Stomach (tissue), 4 donors: ENCODE results near the gene PFKL.

ENCODE experiments used
- POLR2AphosphoS5 ChIP-seq, 3 donors: sonication (generic); formaldehyde crosslinking; IDR thresholded peaks; one replicate each; pipeline ENCODE4 v1.6.1; 2016; ENCODE audit warnings: antibody characterized with exemption in 3 of 3
- TF ChIP-seq, protein P1 (sequence below), 7 experiments: fragments of 450-650 bp in 4 of 7; fragments of 200-600 bp in 3 of 7; sonication (generic) in 3 of 7; IDR thresholded peaks; one replicate each; pipeline ENCODE4 v1.5.1; 2016 to 2019; ENCODE audit warnings: antibody characterized with exemption in 7 of 7, control low read depth in 2 of 7, mild to moderate bottlenecking in 1 of 7

DNA sequence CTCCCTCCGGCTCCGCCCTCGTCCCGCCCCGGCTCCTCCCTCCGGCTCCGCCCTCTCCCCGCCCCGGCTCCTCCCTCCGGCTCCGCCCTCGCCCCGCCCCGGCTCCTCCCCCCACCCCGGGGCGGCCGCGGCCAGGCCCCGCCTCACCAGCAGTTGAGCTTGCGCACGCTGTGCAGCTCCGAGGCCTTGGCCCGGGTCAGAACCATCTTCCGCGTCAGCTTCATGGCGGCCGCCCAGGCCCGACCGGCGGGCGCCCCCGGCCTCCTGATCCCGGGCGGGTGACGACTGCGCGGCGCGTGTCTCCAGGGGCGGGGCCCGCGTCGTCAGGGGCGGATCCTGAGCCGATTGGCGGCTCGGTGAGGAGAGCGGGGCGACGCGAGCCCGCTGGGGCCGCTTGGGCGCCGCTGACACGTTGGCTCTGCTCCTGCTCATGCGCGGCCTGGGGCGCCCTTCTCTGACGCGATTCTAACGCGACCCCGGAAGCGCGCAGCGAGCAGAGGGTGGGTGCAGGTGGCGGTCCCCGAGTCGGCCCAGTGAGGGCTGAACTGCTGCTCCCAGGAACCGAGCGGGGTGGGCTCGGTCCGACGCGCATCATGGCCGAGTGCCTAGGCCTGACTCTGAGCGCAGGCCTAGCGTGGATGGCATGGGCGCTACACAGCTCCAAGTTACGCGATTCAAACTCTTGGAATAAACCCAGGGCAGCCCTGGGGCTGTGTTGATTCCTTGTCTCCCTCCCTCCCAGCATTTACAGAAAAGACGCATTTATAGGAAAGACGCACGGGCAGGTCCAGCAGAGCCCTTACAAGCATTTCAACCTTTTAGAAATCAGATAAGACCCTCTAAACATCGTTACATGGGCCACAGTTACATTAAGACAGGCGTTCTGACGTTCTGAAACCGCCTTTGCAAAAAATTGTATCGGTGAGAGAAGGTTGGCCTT lies 39.4 kb downstream of the PFKL start, which contains the start of gene CFAP410:
- TF ChIP-seq POLR2AphosphoS5 (IDR thresholded peaks at IDR 0.05), result peak; percentile 98 to 100 (median 98)
- TF ChIP-seq, protein P1, sequence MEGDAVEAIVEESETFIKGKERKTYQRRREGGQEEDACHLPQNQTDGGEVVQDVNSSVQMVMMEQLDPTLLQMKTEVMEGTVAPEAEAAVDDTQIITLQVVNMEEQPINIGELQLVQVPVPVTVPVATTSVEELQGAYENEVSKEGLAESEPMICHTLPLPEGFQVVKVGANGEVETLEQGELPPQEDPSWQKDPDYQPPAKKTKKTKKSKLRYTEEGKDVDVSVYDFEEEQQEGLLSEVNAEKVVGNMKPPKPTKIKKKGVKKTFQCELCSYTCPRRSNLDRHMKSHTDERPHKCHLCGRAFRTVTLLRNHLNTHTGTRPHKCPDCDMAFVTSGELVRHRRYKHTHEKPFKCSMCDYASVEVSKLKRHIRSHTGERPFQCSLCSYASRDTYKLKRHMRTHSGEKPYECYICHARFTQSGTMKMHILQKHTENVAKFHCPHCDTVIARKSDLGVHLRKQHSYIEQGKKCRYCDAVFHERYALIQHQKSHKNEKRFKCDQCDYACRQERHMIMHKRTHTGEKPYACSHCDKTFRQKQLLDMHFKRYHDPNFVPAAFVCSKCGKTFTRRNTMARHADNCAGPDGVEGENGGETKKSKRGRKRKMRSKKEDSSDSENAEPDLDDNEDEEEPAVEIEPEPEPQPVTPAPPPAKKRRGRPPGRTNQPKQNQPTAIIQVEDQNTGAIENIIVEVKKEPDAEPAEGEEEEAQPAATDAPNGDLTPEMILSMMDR (IDR thresholded peaks at IDR 0.05), result no peak
